ENCODE measurements around the gene PGF. TPM values are rescaled to one million over a fixed set of nuclear protein-coding genes. Genes with fewer than 3 reads are reported as not detected.

PGF gene
- total and polyA plus RNA-seq, 2 of the 13 experiments (the other 11 are each of a cell fraction or from before 2014, with no cell fraction given) = 10.7 to 27.5 TPM

DNA sequence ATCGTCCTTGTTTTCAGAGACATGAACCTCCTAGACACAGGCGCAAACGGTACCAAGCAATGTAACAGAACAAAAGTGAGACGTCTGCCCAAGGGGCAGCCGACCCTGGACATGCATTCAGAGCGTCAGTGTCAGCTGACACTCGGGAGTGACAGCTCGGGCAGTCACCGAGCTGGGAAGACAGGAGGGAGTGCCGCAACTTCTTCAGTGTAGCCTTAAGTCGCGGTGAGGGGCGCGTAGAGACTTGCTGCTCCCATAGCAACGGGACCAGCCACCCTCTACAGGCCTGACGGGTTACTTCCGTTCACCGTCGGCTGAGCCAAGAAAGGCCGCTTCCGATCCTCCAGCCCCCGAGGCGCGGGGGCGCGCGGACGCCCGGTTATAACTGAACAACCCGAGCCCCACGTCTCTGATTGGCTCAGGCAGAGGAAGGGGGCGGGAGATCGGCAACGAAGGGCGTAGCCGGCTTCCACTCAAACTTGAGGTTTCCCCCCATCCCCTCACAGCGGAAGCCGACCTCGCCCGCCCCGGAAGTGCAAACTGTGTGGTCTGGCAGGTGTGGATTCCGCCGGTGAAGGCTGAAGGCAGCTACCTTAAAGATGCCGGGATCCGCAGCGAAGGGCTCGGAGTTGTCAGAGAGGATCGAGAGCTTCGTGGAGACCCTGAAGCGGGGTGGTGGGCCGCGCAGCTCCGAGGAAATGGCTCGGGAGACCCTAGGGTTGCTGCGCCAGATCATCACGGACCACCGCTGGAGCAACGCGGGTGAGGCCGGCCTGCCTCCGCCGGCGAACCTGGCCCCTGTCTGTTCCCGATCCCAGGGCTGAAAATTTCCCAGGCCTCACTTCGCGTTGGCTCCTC lies 47.2 kb upstream of the PGF start, which contains the start of gene EIF2B2 (continued):
- TF ChIP-seq ZNF609 (CRISPR knock-in tag; IDR thresholded peaks at IDR 0.05; ENCODE audit: borderline replicate concordance) (0 out of 2 replicates have a peak, but pooled peaks have one; percentile 22), KDM3A (CRISPR knock-in tag; IDR thresholded peaks at IDR 0.05; ENCODE audit: low read depth) (peak; percentile 23; the same call in 1 of the 2 replicates), NFYC (CRISPR knock-in tag; IDR thresholded peaks at IDR 0.05) (peak; percentile 95), ZNF761 (CRISPR knock-in tag; conservative IDR thresholded peaks at IDR 0.05) (no peak), TBX2 (CRISPR knock-in tag; IDR thresholded peaks at IDR 0.05; ENCODE audit: borderline replicate concordance) (peak; percentile 59; the same call in 1 of the 2 replicates), JARID2 (CRISPR knock-in tag; IDR thresholded peaks at IDR 0.05; ENCODE audit: insufficient replicate concordance) (no peak), ZFP91 (CRISPR knock-in tag; IDR thresholded peaks at IDR 0.05; ENCODE audit: borderline replicate concordance) (peak; percentile 85; the same call in 1 of the 2 replicates), RXRB (CRISPR knock-in tag; IDR thresholded peaks at IDR 0.05; ENCODE audit: borderline replicate concordance) (0 out of 2 replicates have a peak, but pooled peaks have one; percentile 25), POLR2AphosphoS5 (IDR thresholded peaks at IDR 0.05; ENCODE audit: low read depth, low read length) (peak; percentile 63), SALL1 (CRISPR knock-in tag; IDR thresholded peaks at IDR 0.05) (peak; percentile 48), MLX (CRISPR knock-in tag; IDR thresholded peaks at IDR 0.05) (peak; percentile 11; the same call in 1 of the 2 replicates), ZNF841 (CRISPR knock-in tag; IDR thresholded peaks at IDR 0.05; ENCODE audit: borderline replicate concordance) (no peak), MED1 (CRISPR knock-in tag; IDR thresholded peaks at IDR 0.05) (peak; percentile 56; the same call in 1 of the 2 replicates), ZNF800 (CRISPR knock-in tag; IDR thresholded peaks at IDR 0.05) (peak; percentile 69), PAXIP1 (CRISPR knock-in tag; conservative IDR thresholded peaks at IDR 0.05) (peak; percentile 41; the same call in 1 of the 2 replicates)
